Measurements from ENCODE around the gene ATXN1L. TPM values are rescaled to one million over a fixed set of nuclear protein-coding genes. Genes with fewer than 3 reads are reported as not detected.
"Not testable (repeated sequence)": the region's sequence is repeated elsewhere in the genome, so short reads cannot be mapped to it uniquely, and the experiment has no call there.

Gene ATXN1L
- total RNA-seq, 1 donor from 2014 or later = 20.7 TPM

DNA sequence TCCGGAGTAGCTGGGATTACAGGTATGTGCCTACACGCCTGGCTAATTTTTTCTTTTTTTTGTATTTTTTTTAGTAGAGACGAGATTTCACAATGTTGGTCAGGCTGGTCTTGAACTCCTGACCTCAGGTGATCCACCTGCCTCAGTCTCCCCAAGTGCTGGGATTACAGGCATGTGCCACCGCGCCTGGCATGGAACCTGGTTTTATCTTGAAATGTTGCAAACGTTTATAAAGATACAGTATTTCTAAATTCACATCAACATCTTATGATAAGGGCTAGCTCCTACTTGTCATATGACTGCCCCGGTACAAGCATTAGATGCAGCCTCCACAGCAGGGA is 48.1 kb downstream of the ATXN1L start:
- intact Hi-C loops (cut with micrococcal nuclease) = loop anchor here (2.0 kb wide), 3 partner anchors 13 to 171 kb away; no protein-coding TSS in a partner anchor

- intact Hi-C loops (cut with micrococcal nuclease) = loop anchor here (2.0 kb wide), 3 partner anchors 14 to 172 kb away; no protein-coding TSS in a partner anchor
Observed at GRCh38 chr16:71894229-71894920, 48.6 kb downstream of the ATXN1L start.

- intact Hi-C loops (cut with micrococcal nuclease) = loop anchor here (1.0 to 2.0 kb wide), 8 partner anchors 11 to 198 kb away; partner anchors contain the start of genes ATXN1L, DHODH, DHX38 and TXNL4B
Observed at GRCh38 chr16:71894921-71895678, 49.3 kb downstream of the ATXN1L start, which contains the start of gene IST1. Gene IST1, plus strand, starts transcription at chr16:71895531. Its CDS starts 20,110 bp downstream, at chr16:71915641.

DNA sequence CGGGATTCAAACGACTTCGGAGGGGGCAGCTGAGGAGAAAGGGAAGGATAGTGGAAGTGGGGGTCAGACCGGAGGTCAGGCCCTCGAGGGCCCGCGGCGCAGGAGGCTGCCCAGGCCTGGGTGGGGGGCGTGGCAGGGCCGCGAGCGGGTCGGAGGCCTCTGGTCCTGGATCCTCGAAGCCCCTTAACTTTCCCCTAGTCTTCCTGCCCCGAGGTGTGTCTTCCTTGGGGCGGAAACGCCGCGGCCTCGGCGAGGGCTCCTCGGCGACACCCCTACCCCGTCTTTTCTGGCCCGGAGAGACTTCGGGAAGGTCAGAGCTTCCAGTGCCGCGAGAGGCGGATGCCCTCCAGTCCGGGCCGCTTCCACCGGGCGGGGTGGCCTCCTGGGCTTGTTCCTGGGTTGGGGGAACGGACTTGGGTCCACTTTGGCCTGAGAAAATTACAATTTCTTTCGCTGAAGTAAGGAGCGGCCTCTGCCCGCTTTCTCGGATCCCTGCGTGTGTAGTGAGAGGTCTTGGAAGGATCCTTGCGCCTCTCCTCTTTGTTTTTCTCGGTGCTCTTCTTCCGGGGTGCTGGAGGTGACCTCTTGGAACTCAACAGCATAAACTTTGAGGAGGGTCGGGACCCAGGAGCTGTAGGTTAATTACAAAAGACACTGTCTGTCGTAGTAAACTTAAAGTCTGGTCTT is 50.0 kb downstream of the ATXN1L start:
- intact Hi-C loops (cut with micrococcal nuclease) = loop anchor here (1.0 to 2.0 kb wide), 8 partner anchors 12 to 197 kb away; partner anchors contain the start of genes ATXN1L, DHODH, DHX38 and TXNL4B

DNA sequence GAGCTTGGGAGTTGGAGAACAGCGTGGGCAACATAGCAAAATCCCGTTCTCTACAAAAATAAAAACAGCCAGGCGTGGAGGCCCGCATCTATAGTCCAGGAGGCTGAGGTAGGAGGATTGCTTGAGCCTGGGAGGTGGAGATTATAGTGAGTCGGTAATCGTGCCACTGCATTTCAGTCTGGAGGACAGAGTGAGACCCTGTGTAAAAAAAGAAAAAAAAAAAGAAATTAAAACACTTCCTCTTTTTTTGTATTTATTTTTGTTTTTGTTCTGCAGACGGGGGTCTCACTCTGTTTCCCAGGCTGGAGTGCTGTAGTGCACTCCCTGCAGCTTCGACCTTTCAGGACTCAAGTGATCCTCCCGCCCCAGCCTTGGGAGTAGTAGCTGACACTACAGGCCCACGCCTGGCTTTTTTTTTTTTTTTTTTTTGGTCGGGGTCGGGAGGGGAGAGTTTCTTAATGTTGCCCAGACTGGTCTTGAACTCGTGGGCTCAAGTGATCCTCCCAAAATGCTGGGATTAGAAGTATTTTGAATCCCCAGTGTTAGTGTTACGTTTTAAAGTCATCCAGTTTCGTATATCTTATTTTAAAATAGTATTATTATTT is 51.1 kb downstream of the ATXN1L start:
- intact Hi-C loops (cut with micrococcal nuclease) = no loop called here

GRCh38 chr16:71899171-71899570 is 53.4 kb downstream of the ATXN1L start:
- intact Hi-C loops (cut with micrococcal nuclease) = no loop called here

GRCh38 chr16:71902656-71903365 is 57.0 kb downstream of the ATXN1L start:
- intact Hi-C loops (cut with micrococcal nuclease) = no loop called here

GRCh38 chr16:71903608-71904007 is 57.8 kb downstream of the ATXN1L start:
- intact Hi-C loops (cut with micrococcal nuclease) = no loop called here

GRCh38 chr16:71904239-71904638 is 58.5 kb downstream of the ATXN1L start:
- intact Hi-C loops (cut with micrococcal nuclease) = no loop called here

- intact Hi-C loops (cut with micrococcal nuclease) = not testable (repeated sequence)
Observed at GRCh38 chr16:71905765-71906164, 60.0 kb downstream of the ATXN1L start.

Other genes starting within 250 kb of the ATXN1L start
- not detected in 2 replicates for gene MARVELD3, start 219.8 kb upstream of the ATXN1L start, total RNA-seq
- gene PHLPP2, start 121.3 kb upstream of the ATXN1L start, total RNA-seq = 6.6 and 7.2 TPM in 2 replicates
- 93.2 and 104 TPM in 2 replicates for gene AP1G1, start 37.1 kb upstream of the ATXN1L start, total RNA-seq
- 4.5 and 5.3 TPM in 2 replicates for gene ZNF821, start 38.2 kb downstream of the ATXN1L start, total RNA-seq
- 160 and 176 TPM in 2 replicates for gene IST1, start 49.6 kb downstream of the ATXN1L start, total RNA-seq
- 0.05 and 0.09 TPM in 2 replicates for gene PKD1L3, start 154.4 kb downstream of the ATXN1L start, total RNA-seq
- 15.0 and 16.3 TPM in 2 replicates for gene DHODH, start 162.8 kb downstream of the ATXN1L start, total RNA-seq
- gene HP, start 208.5 kb downstream of the ATXN1L start, total RNA-seq = not detected in 2 replicates
- not detected in 2 replicates for gene HPR, start 217.2 kb downstream of the ATXN1L start, total RNA-seq
- gene TXNL4B, start 247.6 kb downstream of the ATXN1L start, total RNA-seq = 13.2 and 15.3 TPM in 2 replicates
- gene DHX38, start 247.9 kb downstream of the ATXN1L start, total RNA-seq = 77.5 and 79.1 TPM in 2 replicates

All from T-helper 2 cell treated with Interferon-gamma antibody and Interleukin-4, amounts not matched to agents 100 ng/mL and 5 ng/mL, for 36 hours (primary cell).